Kidney epithelial cell (primary cell): ENCODE data around the gene FAR1. TPM values are rescaled to one million over a fixed set of nuclear protein-coding genes. Genes with fewer than 3 reads are reported as not detected.

Experiments used
- DNase-seq: peaks from one replicate; pipeline ENCODE4 v3.0.0-alpha.2; 2010; ENCODE audit warnings: low read depth
- H3K27me3 ChIP-seq: 2 replicates; pipeline ENCODE4 v1.6.0; 2011; ENCODE audit warnings: low read length; ENCODE audit not compliant: control insufficient read depth, insufficient read depth
- H3K36me3 ChIP-seq: 2 replicates; pipeline ENCODE4 v1.5.1; 2011; ENCODE audit warnings: low read length; ENCODE audit not compliant: control insufficient read depth, insufficient read depth
- H3K4me3 ChIP-seq: 2 replicates; pipeline ENCODE4 v1.5.1; 2011; ENCODE audit warnings: low read depth, mild to moderate bottlenecking, control low read depth, low read length
- total RNA-seq: library from RNA; depleted of rRNA; stranded (reverse); fragments of >200 nt; gene quantifications from 2 replicates; pipeline ENCODE4 v1.2.3, GENCODE V29; 2015
- TF ChIP-seq, protein P1 (sequence below): IDR thresholded peaks from 2 replicates; pipeline ENCODE4 v1.5.1; 2011; ENCODE audit warnings: mild to moderate bottlenecking, moderate library complexity, low read length, control low read depth, inconsistent platforms; ENCODE audit not compliant: insufficient read depth, poor library complexity, severe bottlenecking

Gene FAR1
- total RNA-seq, 1 donor from 2014 or later = 35.1 TPM

DNA sequence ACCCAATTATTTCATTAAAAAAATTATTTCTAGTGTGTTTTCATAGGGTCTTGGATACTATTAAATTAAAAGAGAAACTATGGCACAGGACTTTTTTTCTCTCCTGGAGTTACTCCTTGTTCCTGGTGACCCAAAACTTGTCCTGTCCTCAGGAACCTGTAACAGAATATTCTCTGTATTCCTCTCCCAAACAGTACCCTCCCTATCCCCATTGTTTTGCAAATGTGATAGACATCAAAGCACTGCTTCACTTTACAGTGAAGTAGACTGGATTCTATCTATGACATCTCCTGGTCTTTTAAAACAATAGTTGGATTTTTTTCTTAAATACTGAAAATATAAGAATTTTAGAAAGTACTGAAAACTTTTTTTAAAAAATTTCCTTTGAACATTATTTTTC lies 37.2 kb downstream of the FAR1 start:
- no peak for DNase-seq
- H3K36me3 ChIP-seq = no peaks in the 10 kb centered on the region
- H3K4me3 ChIP-seq = no peak overlapping the region
- no peaks in the 10 kb centered on the region for H3K27me3 ChIP-seq
- TF ChIP-seq, protein P1, sequence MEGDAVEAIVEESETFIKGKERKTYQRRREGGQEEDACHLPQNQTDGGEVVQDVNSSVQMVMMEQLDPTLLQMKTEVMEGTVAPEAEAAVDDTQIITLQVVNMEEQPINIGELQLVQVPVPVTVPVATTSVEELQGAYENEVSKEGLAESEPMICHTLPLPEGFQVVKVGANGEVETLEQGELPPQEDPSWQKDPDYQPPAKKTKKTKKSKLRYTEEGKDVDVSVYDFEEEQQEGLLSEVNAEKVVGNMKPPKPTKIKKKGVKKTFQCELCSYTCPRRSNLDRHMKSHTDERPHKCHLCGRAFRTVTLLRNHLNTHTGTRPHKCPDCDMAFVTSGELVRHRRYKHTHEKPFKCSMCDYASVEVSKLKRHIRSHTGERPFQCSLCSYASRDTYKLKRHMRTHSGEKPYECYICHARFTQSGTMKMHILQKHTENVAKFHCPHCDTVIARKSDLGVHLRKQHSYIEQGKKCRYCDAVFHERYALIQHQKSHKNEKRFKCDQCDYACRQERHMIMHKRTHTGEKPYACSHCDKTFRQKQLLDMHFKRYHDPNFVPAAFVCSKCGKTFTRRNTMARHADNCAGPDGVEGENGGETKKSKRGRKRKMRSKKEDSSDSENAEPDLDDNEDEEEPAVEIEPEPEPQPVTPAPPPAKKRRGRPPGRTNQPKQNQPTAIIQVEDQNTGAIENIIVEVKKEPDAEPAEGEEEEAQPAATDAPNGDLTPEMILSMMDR = no peak

GRCh38 chr11:13713982-13714381 lies 45.5 kb downstream of the FAR1 start:
- no peak for DNase-seq
- Histone ChIP-seq H3K36me3 (no peaks in the 10 kb centered on the region), H3K27me3 (no peaks in the 10 kb centered on the region), H3K4me3 (no peak overlapping the region)
- TF ChIP-seq, protein P1 = no peak

- no peak overlapping the region for H3K4me3 ChIP-seq
- H3K27me3 ChIP-seq = no peaks in the 10 kb centered on the region
- DNase-seq = peak; percentile 21
- H3K36me3 ChIP-seq = no peaks in the 10 kb centered on the region
- TF ChIP-seq, protein P1 = no peak
These were observed 48.9 kb downstream of the FAR1 start for GRCh38 chr11:13717331-13717730.

- TF ChIP-seq, protein P1 = no peak
- no peaks in the 10 kb centered on the region for H3K27me3 ChIP-seq
- no peaks in the 10 kb centered on the region for H3K36me3 ChIP-seq
- no peak overlapping the region for H3K4me3 ChIP-seq
- no peak for DNase-seq
These were observed 49.9 kb downstream of the FAR1 start for GRCh38 chr11:13718394-13718793.

DNA sequence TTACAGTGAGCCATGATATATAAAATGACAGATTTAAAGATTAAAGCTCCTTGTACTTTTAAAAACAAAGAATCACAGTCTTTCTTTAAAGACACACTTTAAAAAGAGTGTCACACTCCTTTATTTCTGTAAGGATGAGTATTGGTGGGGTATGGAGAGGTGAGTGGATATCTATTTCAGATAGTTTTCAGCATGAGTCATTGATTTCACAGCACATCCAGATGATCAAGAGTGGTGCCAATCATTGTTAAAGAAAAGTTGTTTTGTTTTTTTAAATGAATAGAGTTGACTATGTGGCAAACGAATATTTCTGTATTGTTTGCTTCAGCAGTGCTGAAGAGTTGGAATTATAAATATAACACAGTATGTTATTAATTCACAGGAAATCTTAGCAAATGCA lies 52.5 kb downstream of the FAR1 start:
- H3K27me3 ChIP-seq = no peaks in the 10 kb centered on the region
- TF ChIP-seq, protein P1 = no peak
- no peaks in the 10 kb centered on the region for H3K36me3 ChIP-seq
- no peak for DNase-seq
- no peak overlapping the region for H3K4me3 ChIP-seq

DNA sequence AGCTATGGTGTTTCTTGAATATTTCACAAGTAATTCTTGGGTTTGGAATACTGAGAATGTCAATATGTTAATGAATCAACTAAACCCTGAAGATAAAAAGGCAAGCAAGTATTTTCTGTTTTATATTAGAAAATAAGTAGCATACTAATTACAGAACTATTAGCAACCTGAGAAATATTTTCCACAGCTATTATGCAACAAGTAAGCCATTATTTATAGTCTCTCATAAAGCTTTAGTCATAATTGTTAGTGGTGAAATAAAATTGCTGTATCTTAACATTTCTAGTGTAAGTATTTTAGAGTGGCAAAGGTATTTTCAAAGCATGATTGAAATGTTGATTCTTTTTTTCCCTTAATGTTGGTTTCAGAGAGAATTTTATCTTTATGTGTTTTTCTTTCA lies 53.3 kb downstream of the FAR1 start:
- Histone ChIP-seq H3K4me3 (no peak overlapping the region), H3K27me3 (no peaks in the 10 kb centered on the region), H3K36me3 (no peaks in the 10 kb centered on the region)
- no peak for DNase-seq
- TF ChIP-seq, protein P1 = no peak
